Common myeloid progenitor, CD34-positive (primary cell): Measurements from ENCODE around the gene SMTNL2.
"Not testable (repeated sequence)": the region's sequence is repeated elsewhere in the genome, so short reads cannot be mapped to it uniquely, and the experiment has no call there.

Experiments used
- CTCF ChIA-PET: fragments of 350-600 bp; sonication (Branson Sonifier 250); formaldehyde crosslinking; loops from one replicate; lab custom pipeline; 2021; ENCODE audit warnings: antibody characterized with exemption; lab: Charles Lee
- POLR2A ChIA-PET: fragments of 350-600 bp; sonication (Branson Sonifier 250); formaldehyde crosslinking; loops from one replicate; lab custom pipeline; 2021; ENCODE audit warnings: antibody characterized with exemption; lab: Charles Lee
- DNase-seq, 3 donors: peaks; one replicate each; pipeline versions ENCODE4 v3.0.0 to v3.0.0-alpha.2; 2013
- H3K27ac ChIP-seq, 2 experiments: 1 replicate in 1 of 2; 2 replicates in 1 of 2; pipeline ENCODE4 v1.7.0; 2013; ENCODE audit warnings: inconsistent platforms in 2 of 2, low read length in 2 of 2, mild to moderate bottlenecking in 2 of 2, low read depth in 1 of 2, moderate library complexity in 1 of 2; ENCODE audit not compliant: severe bottlenecking in 2 of 2, insufficient read depth in 1 of 2, poor library complexity in 1 of 2
- H3K27me3 ChIP-seq, 5 experiments: replicated peaks in 2 of 5; 1 replicate in 3 of 5; 2 replicates in 2 of 5; pipeline versions ENCODE4 v1.6.1 to v1.7.0; 2013; ENCODE audit warnings: low read length in 4 of 5, mild to moderate bottlenecking in 2 of 5, moderate library complexity in 2 of 5, inconsistent platforms in 1 of 5; ENCODE audit not compliant: insufficient read depth in 5 of 5, control insufficient read depth in 4 of 5
- H3K36me3 ChIP-seq, 4 experiments: 1 replicate in 2 of 4; 2 replicates in 2 of 4; pipeline versions ENCODE4 v1.6.1 to v1.7.0; 2013; ENCODE audit warnings: low read length in 3 of 4, control low read depth in 1 of 4, mild to moderate bottlenecking in 1 of 4; ENCODE audit not compliant: control insufficient read depth in 4 of 4, insufficient read depth in 4 of 4
- H3K4me1 ChIP-seq, 4 experiments: 1 replicate in 3 of 4; 2 replicates in 1 of 4; pipeline versions ENCODE4 v1.6.1 to v1.7.1; 2013; ENCODE audit warnings: low read length in 3 of 4, mild to moderate bottlenecking in 3 of 4, control low read depth in 1 of 4, inconsistent platforms in 1 of 4, moderate library complexity in 1 of 4; ENCODE audit not compliant: control insufficient read depth in 4 of 4, insufficient read depth in 4 of 4; ENCODE audit errors: control extremely low read depth in 1 of 4
- H3K4me3 ChIP-seq, 7 experiments: 1 replicate in 4 of 7; 2 replicates in 3 of 7; pipeline versions ENCODE4 v1.5.1 to v1.7.0; 2013; ENCODE audit warnings: mild to moderate bottlenecking in 7 of 7, low read length in 6 of 7, moderate library complexity in 6 of 7, inconsistent platforms in 2 of 7, low read depth in 2 of 7, control low read depth in 1 of 7; ENCODE audit not compliant: insufficient read depth in 4 of 7, control insufficient read depth in 1 of 7; ENCODE audit errors: extremely low read depth in 1 of 7
- H3K9me3 ChIP-seq, 5 experiments: 1 replicate in 4 of 5; 2 replicates in 1 of 5; pipeline versions ENCODE4 v1.6.1 to v1.7.1; 2013; ENCODE audit warnings: low read length in 4 of 5, mild to moderate bottlenecking in 2 of 5, inconsistent platforms in 1 of 5, low read depth in 1 of 5, moderate library complexity in 1 of 5; ENCODE audit not compliant: control insufficient read depth in 4 of 5, insufficient read depth in 2 of 5; ENCODE audit errors: control extremely low read depth in 1 of 5
- WGBS: methylation state at CpG from one replicate; pipeline ENCODE4 v1.1.5; 2013; ENCODE audit not compliant: insufficient coverage; 5-methylcytosine and 5-hydroxymethylcytosine counted together

SMTNL2 gene

DNA sequence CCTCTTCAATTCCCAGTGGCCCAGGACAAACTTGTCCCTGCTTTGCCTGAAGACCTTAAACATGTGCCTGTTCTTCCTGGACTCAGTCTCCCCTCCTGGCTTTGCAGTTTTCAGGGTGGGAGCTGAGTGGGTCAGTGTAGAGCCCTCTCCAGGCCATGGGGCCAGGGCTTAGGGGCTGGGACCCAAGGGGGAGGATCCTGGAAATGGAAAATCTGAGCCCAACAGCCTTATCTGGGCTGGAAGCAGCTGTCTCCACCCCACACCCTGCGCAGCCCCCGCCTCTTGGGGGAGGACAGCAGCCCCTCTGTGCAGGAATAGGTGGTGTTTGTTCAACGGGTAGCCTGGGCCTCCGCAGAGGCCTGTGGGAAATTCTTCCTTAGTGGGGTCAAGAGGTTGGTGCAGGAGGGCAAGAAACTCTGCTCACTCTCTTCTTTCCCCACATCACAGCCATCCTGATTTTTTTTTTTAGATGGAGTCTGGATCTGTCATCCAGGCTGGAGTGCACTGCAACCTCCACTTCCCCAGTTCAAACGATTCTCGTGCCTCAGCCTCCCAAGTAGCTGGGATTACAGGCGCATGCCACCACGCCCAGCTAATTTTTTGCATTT is 6.8 kb upstream of the SMTNL2 start:
- Histone ChIP-seq H3K9me3 (no peaks in the 10 kb centered on the region), H3K27me3 (peaks cover 0 to 17% (median 7%) of the 10 kb centered on the region in 5 experiments), H3K27ac (no peak overlapping the region), H3K36me3 (no peaks in the 10 kb centered on the region), H3K4me3 (no peak overlapping the region), H3K4me1 (peaks cover 0 to 2% (median under 1%) of the 10 kb centered on the region in 4 experiments)
- 100% methylated on average over 4 of the region's 8 CpGs for WGBS
- ChIA-PET CTCF (interaction anchor here (0.8 to 1.0 kb wide), 4 partner anchors 9 to 59 kb away, joined by 3 to 4 read pairs (median 4); no protein-coding TSS in a partner anchor), POLR2A (interaction anchor here (0.6 to 0.7 kb wide), 2 partner anchors 454 to 706 kb away, joined by 3 read pairs; no protein-coding TSS in a partner anchor)
- DNase-seq = no peak

DNA sequence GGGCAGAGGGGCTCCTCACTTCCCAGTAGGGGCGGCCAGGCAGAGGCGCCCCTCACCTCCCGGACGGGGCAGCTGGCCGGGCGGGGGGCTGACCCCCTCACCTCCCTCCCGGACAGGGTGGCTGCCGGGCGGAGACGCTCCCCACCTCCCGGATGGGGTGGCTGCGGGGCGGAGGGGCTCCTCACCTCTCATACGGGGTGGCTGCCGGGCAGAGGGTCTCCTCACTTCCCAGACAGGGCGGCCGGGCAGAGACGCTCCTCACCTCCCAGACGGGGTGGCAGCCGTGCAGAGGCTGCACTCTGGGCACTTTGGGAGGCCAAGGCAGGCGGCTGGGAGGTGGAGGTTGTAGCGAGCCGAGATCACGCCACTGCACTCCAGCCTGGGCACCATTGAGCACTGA is 6.0 kb upstream of the SMTNL2 start:
- CTCF ChIA-PET = interaction anchor here (0.9 to 2.1 kb wide), 2 partner anchors 10 to 13 kb away, joined by 3 to 6 read pairs; no protein-coding TSS in a partner anchor

DNA sequence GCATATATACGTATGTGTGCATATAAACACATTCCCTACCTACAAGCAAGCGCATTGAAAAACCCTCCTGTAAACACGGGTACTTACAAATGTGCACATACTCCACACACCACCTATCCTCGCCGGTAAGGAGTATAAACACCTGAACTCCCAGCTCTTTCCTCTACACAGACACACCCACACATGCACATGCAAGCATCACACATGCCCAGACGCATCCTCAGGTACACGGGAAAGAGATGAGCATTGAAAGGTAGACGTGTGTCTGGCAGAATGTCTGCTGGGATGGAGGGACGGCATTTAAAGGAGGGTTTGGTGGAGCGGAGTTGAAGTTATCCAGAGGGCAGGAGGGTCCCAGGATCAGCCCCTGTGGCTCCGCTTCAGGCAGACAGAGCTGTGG is 4.7 kb upstream of the SMTNL2 start:
- no peak overlapping the region for H3K27ac ChIP-seq
- no peak overlapping the region for H3K4me3 ChIP-seq
- no peaks in the 10 kb centered on the region for H3K9me3 ChIP-seq
- H3K27me3 ChIP-seq = peaks cover 0 to 39% (median 22%) of the 10 kb centered on the region in 5 experiments
- POLR2A ChIA-PET = no interaction called here
- 98% methylated on average over 10 of the region's 11 CpGs for WGBS
- no peaks in the 10 kb centered on the region for H3K36me3 ChIP-seq
- CTCF ChIA-PET = interaction anchor here (1.0 to 2.6 kb wide), 4 partner anchors 12 to 46 kb away, joined by 5 to 18 read pairs (median 8); no protein-coding TSS in a partner anchor
- H3K4me1 ChIP-seq = peaks cover 0 to 16% (median 13%) of the 10 kb centered on the region in 4 experiments
- DNase-seq = no peak

More for the DNA sequence above, 6.0 kb upstream of the SMTNL2 start:
- POLR2A ChIA-PET, H3K4me3 ChIP-seq, H3K36me3 ChIP-seq, DNase-seq, H3K27ac ChIP-seq, H3K9me3 ChIP-seq, H3K4me1 ChIP-seq: not testable (repeated sequence)
- WGBS = 97% methylated on average over 10 of the region's 24 CpGs
- peaks cover 0 to 25% (median 16%) of the 10 kb centered on the region in 5 experiments for H3K27me3 ChIP-seq

DNA sequence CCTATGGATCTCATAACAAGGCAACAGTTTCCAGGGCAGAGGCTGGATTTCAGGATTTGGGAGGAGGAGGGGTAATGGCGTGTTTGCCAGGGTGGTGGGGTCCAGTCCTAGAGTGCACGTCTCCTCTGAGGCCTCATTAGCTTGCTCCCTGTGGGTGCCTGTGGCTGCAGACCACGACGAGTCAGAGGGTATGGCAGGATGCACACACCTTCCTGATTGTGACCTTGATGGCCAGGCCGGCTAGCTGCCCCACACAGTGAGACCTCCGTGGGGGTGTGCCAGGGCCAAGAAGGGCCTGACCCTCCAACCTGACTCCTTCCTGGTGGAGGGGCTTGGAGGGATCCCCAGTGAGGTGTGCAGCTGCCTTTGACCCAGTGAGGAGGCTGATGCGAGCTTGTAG is 4.0 kb upstream of the SMTNL2 start:
- WGBS = 43% methylated on average over 5 of the region's 7 CpGs
- no peaks in the 10 kb centered on the region for H3K9me3 ChIP-seq
- no peak overlapping the region for H3K27ac ChIP-seq
- H3K36me3 ChIP-seq = no peaks in the 10 kb centered on the region
- no peak overlapping the region for H3K4me3 ChIP-seq
- DNase-seq = no peak
- ChIA-PET POLR2A (no interaction called here), CTCF (interaction anchor here (2.1 to 2.6 kb wide), 3 partner anchors 13 to 15 kb away, joined by 6 to 18 read pairs (median 9); no protein-coding TSS in a partner anchor)
- H3K4me1 ChIP-seq = peaks cover 0 to 20% (median 16%) of the 10 kb centered on the region in 4 experiments
- H3K27me3 ChIP-seq = peaks cover 0 to 45% (median 22%) of the 10 kb centered on the region in 5 experiments

DNA sequence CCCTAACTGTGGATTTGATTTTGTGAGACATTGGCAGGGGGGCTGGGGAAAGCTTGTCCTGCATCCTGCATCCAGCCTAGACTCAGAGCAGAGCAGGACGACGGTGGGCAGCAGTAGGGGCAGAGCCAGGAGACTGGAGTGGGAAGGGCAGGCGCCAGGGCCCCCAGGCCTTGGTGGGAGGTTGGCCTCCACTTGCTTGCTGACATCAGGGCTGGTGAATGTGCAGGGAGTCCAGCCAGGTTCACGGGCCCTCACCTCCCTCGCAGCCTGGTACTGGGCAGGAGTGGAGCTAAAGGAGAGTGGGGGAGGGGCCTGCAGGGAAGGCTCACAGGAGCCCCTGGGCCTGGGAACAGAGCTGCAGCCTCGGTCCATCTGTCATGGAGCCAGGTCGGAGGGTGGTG is 2.2 kb upstream of the SMTNL2 start:
- WGBS = 90% methylated on average over 7 of the region's 7 CpGs
- CTCF ChIA-PET = interaction anchor here (1.4 kb wide), 1 partner anchor 15 kb away, joined by 6 read pairs; no protein-coding TSS in a partner anchor
- Histone ChIP-seq H3K4me1 (peaks cover 0 to 20% (median 15%) of the 10 kb centered on the region in 4 experiments), H3K27me3 (peaks cover 0 to 54% (median 33%) of the 10 kb centered on the region in 5 experiments), H3K36me3 (no peaks in the 10 kb centered on the region), H3K4me3 (no peak overlapping the region), H3K27ac (no peak overlapping the region), H3K9me3 (no peaks in the 10 kb centered on the region)
- DNase-seq = no peak
- POLR2A ChIA-PET = no interaction called here

DNA sequence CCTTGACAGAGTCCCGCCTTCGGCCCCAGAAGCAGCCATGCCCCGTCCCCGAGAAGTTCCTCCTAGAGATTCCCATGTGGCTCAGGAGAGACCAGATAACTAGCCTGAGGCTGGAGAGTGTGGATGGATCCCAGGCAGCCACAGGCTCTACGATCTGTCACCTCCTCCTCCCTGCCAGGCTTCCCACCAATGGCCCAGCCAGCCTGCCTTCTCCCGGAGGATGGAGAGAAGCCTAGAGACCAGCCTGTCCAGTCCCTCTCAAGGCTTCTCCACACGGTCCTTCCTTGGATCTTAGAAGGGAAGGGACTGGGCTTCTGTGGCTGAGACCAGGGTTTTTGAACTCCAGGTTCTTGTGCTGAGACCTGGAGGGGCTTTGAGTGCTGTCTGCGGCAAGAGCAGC is 1.6 kb upstream of the SMTNL2 start:
- H3K4me1 ChIP-seq = peaks cover 0 to 20% (median 15%) of the 10 kb centered on the region in 4 experiments
- POLR2A ChIA-PET = no interaction called here
- no peaks in the 10 kb centered on the region for H3K9me3 ChIP-seq
- H3K36me3 ChIP-seq = no peaks in the 10 kb centered on the region
- 94% methylated on average over 7 of the region's 8 CpGs for WGBS
- CTCF ChIA-PET = interaction anchor here (0.9 to 1.4 kb wide), 3 partner anchors 9 to 15 kb away, joined by 3 to 6 read pairs (median 3); no protein-coding TSS in a partner anchor
- H3K4me3 ChIP-seq = no peak overlapping the region
- no peak for DNase-seq
- peaks cover 0 to 54% (median 33%) of the 10 kb centered on the region in 5 experiments for H3K27me3 ChIP-seq
- no peak overlapping the region for H3K27ac ChIP-seq

DNA sequence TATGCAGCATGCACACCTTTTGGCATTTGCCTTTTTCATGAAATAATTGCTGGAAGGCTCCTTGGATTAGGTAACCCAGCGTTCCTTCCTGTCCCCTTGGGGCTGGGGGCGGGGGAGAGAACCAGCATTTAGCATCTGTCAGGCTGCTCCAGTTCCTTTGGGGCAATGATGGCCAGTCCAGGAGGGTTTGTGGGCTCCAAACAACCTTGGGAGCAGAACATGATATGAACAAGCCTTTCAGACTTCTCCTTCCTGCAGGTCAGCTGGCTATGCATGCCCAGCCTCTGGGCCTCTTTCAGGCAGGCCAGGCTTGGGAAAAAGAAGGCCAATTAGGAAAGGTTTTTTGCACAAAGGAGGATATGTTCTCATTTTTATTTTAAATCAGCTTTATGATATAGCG is 1.1 kb upstream of the SMTNL2 start:
- ChIA-PET POLR2A (no interaction called here), CTCF (interaction anchor here (0.9 to 2.2 kb wide), 7 partner anchors 9 to 18 kb away, joined by 3 to 10 read pairs (median 3); no protein-coding TSS in a partner anchor)
- no peak for DNase-seq
- peaks cover 0 to 57% (median 33%) of the 10 kb centered on the region in 5 experiments for H3K27me3 ChIP-seq
- H3K4me3 ChIP-seq = no peak overlapping the region
- no peak overlapping the region for H3K27ac ChIP-seq
- no peaks in the 10 kb centered on the region for H3K9me3 ChIP-seq
- no peaks in the 10 kb centered on the region for H3K36me3 ChIP-seq
- peaks cover 0 to 20% (median 15%) of the 10 kb centered on the region in 4 experiments for H3K4me1 ChIP-seq
- 69% methylated on average over 2 of the region's 3 CpGs for WGBS
